Measurements from ENCODE around the gene DDIT4. TPM values are rescaled to one million over a fixed set of nuclear protein-coding genes. Genes with fewer than 3 reads are reported as not detected.

Gene DDIT4
- total and polyA plus RNA-seq, 2 of the 8 experiments (the other 6 are each of a cell fraction or from before 2014, with no cell fraction given), result 47.4 to 108 TPM

DNA sequence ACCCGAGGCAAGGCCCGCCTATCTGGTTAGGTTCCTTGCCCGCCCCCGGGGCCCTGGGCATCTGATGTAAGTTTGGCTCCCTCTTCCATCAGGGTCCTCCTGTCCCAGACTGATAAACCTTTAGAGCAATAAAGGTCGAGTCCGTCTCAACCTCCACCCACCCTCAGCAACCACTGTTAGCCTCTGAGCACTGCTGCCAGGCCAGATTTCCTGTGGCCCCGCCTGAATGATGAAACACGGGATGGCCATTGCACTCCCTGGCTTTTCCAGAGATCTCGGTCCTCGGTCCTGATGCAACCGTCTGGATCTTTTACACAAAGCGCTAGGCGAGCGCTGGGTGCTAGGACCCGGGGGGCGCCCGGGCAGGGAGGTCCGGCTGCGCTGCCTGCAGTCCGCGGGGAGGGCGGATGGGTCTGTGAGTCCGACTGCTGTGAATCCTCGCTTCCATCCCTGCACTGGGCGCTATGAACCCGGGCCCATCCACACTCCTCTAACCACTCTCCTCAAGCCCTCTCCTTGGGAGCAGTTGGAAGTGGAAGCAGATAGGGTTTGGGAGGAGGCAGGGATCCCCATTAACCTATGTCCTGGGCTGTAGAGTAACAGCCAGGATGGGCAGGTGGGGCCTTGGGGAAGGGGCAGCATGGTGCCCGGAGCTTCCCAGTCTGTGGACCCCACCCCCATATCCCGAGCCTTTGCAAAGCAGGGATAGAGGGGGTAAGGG, 875 bp upstream of the DDIT4 start (continued):
- TF ChIP-seq RNF2 (IDR thresholded peaks at IDR 0.05; ENCODE audit: borderline replicate concordance, low read depth, low read length, missing control alignments, poor library complexity, severe bottlenecking) (no peak), SP4 (IDR thresholded peaks at IDR 0.05; ENCODE audit: low read length) (peak; percentile 74; the same call in 1 of the 2 replicates), TAF7 (optimal IDR thresholded peaks at IDR 0.05; ENCODE audit: borderline replicate concordance, low read depth, low read length) (peak; percentile 14), EP300 (IDR thresholded peaks at IDR 0.05; ENCODE audit: borderline replicate concordance in 1 of 2, low read depth in 2 of 2, low read length in 2 of 2) (peak in 1 of 2 experiments; percentile 80; a peak in 1 of 3 replicates), JUND (IDR thresholded peaks at IDR 0.05; ENCODE audit: low read length) (peak; percentile 58; the same call in 1 of the 2 replicates), HDAC2 (IDR thresholded peaks at IDR 0.05; ENCODE audit: borderline replicate concordance in 1 of 2, low read depth in 2 of 2, low read length in 2 of 2) (peak in 1 of 2 experiments; percentile 65; a peak in 1 of 4 replicates), RXRA (IDR thresholded peaks at IDR 0.05; ENCODE audit: insufficient read depth, low read depth, low read length) (no peak), RAD21 (IDR thresholded peaks at IDR 0.05 in 1 of 2, conservative IDR thresholded peaks at IDR 0.05 in 1 of 2; ENCODE audit: low read depth in 2 of 2, low read length in 2 of 2) (peak in 1 of 2 experiments; percentile 21; a peak in 1 of 4 replicates), ASH2L (IDR thresholded peaks at IDR 0.05; ENCODE audit: low read length) (peak; percentile 70), HDAC6 (IDR thresholded peaks at IDR 0.05; ENCODE audit: low read depth, low read length) (no peak), CBX5 (IDR thresholded peaks at IDR 0.05; ENCODE audit: low read depth, low read length) (no peak), SIN3A (conservative IDR thresholded peaks at IDR 0.05 in 1 of 2, IDR thresholded peaks at IDR 0.05 in 1 of 2; ENCODE audit: low read depth in 1 of 2, low read length in 2 of 2) (peak in 1 of 2 experiments; percentile 58; a peak in 1 of 4 replicates), POLR2A (IDR thresholded peaks at IDR 0.05; ENCODE audit: control extremely low read depth in 1 of 2, low read depth in 2 of 2, low read length in 2 of 2) (peak in 1 of 2 experiments; percentile 51; a peak in 1 of 3 replicates), MAFK (IDR thresholded peaks at IDR 0.05; ENCODE audit: low read depth, low read length) (no peak), EZH2 (IDR thresholded peaks at IDR 0.05; ENCODE audit: low read depth, low read length, severe bottlenecking) (peak; percentile 16), FOSL1 (IDR thresholded peaks at IDR 0.05; ENCODE audit: insufficient read depth, low read depth, low read length) (peak; percentile 98)
- TF ChIP-seq, protein P1, sequence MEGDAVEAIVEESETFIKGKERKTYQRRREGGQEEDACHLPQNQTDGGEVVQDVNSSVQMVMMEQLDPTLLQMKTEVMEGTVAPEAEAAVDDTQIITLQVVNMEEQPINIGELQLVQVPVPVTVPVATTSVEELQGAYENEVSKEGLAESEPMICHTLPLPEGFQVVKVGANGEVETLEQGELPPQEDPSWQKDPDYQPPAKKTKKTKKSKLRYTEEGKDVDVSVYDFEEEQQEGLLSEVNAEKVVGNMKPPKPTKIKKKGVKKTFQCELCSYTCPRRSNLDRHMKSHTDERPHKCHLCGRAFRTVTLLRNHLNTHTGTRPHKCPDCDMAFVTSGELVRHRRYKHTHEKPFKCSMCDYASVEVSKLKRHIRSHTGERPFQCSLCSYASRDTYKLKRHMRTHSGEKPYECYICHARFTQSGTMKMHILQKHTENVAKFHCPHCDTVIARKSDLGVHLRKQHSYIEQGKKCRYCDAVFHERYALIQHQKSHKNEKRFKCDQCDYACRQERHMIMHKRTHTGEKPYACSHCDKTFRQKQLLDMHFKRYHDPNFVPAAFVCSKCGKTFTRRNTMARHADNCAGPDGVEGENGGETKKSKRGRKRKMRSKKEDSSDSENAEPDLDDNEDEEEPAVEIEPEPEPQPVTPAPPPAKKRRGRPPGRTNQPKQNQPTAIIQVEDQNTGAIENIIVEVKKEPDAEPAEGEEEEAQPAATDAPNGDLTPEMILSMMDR (IDR thresholded peaks at IDR 0.05; ENCODE audit: control extremely low read depth in 1 of 3, insufficient read depth in 1 of 3, low read depth in 1 of 3, low read length in 3 of 3), result no peak
- TF ChIP-seq, protein P2, sequence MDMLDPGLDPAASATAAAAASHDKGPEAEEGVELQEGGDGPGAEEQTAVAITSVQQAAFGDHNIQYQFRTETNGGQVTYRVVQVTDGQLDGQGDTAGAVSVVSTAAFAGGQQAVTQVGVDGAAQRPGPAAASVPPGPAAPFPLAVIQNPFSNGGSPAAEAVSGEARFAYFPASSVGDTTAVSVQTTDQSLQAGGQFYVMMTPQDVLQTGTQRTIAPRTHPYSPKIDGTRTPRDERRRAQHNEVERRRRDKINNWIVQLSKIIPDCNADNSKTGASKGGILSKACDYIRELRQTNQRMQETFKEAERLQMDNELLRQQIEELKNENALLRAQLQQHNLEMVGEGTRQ (IDR thresholded peaks at IDR 0.05; ENCODE audit: low read length), result no peak

Measured in H1 (cell line).